ENCODE results near the gene PARP15.
"Not testable (repeated sequence)": the region's sequence is repeated elsewhere in the genome, so short reads cannot be mapped to it uniquely, and the experiment has no call there.

PARP15 gene

DNA sequence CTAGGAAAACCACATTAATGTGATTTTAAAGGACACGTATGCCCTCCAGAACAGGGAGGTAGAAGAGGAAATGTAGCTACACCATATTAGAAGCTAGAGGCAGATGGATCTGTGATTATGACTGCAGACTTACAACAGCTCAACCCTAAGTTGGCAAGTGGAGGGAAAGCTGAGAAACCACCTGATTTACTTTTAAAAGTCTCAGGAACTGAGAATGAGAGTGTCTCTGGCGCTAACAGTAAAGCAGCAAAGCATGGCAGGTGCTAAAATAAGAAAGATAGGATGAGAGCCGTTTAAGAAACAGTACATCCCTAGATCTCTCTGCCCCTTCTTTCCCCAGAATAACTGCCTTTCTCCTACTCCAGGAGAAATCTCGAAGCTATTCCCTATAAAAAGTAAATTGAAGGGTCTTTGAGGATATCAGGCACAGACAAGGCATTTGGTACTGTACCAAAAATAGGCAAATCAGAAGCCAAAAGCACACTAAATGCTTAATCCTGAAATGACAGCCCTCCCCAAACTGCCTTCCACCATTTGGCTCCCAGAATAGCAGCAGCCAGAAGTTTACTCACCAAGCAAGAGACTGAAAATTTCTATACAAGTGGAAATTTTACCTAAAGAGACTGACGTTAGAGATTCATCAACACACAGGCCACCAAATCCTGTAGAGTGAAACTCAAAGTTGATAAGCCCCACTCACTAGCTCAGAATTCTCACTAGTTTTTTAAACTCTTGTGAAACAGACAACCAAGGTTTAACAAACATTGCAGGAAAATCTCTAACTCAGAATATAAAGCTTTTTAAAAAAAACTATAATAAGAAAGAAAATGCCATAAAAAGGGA is 68.9 kb downstream of the PARP15 start:
- DNase-seq (ENCODE audit: low read depth, low spot score) = no peak
- TF ChIP-seq, protein P1, sequence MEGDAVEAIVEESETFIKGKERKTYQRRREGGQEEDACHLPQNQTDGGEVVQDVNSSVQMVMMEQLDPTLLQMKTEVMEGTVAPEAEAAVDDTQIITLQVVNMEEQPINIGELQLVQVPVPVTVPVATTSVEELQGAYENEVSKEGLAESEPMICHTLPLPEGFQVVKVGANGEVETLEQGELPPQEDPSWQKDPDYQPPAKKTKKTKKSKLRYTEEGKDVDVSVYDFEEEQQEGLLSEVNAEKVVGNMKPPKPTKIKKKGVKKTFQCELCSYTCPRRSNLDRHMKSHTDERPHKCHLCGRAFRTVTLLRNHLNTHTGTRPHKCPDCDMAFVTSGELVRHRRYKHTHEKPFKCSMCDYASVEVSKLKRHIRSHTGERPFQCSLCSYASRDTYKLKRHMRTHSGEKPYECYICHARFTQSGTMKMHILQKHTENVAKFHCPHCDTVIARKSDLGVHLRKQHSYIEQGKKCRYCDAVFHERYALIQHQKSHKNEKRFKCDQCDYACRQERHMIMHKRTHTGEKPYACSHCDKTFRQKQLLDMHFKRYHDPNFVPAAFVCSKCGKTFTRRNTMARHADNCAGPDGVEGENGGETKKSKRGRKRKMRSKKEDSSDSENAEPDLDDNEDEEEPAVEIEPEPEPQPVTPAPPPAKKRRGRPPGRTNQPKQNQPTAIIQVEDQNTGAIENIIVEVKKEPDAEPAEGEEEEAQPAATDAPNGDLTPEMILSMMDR (IDR thresholded peaks at IDR 0.05; ENCODE audit: low read depth, low read length) = no peak
- in situ Hi-C loops (cut with HindIII; ENCODE audit: low sequenced_read_pairs) = no loop called here

DNA sequence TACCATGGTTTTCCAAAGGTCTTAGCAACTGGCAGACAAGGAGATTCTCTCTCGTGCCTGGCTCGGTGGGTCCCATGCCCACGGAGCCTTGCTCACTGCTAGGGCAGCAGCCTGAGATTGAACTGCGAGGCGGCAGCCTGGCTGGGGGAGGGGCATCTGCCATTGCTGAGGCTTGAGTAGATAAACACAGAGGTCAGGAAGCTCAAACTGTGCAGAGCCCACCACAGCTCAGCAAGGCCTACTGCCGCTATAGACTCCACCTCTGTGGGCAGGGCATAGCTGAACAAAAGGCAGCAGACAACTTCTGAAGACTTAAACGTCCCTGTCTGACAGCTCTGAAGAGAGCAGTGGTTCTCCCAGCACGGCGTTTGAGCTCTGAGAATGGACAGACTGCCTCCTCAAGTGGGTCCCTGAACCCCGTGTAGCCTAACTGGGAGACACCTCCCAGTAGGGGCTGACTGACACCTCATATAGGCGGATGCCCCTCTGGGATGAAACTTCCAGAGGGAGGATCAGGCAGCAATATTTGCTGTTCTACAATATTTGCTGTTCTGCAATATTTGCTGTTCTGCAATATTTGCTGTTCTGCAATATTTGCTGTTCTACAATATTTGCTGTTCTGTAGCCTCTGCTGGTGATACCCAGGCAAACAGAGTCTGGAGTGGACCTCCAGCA is 73.9 kb downstream of the PARP15 start:
- DNase-seq (ENCODE audit: low read depth, low spot score); in situ Hi-C loops (cut with HindIII; ENCODE audit: low sequenced_read_pairs); H3K4me3 ChIP-seq (ENCODE audit: low read depth, low read length): not testable (repeated sequence)

More for the DNA sequence above, 68.9 kb downstream of the PARP15 start:
- no peak overlapping the region for H3K4me3 ChIP-seq (ENCODE audit: low read depth, low read length)

DNA sequence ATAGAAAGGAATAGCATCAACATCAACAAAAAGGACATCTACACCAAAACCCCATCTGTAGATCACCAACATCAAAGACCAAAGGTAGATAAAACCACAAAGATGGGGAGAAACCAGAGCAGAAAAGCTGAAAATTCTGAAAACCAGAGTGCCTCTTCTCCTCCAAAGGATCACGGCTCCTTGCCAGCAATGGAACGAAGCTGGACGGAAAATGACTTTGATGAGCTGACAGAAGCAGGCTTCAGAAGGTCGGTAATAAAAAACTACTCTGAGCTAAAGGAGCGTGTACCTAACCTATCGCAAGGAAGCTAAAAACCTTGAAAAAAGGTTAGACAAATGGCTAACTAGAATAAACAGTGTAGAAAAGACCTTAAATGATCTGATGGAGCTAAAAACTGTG is 74.5 kb downstream of the PARP15 start:
- H3K4me3 ChIP-seq (ENCODE audit: low read depth, low read length); in situ Hi-C loops (cut with HindIII; ENCODE audit: low sequenced_read_pairs); DNase-seq (ENCODE audit: low read depth, low spot score): not testable (repeated sequence)

DNA sequence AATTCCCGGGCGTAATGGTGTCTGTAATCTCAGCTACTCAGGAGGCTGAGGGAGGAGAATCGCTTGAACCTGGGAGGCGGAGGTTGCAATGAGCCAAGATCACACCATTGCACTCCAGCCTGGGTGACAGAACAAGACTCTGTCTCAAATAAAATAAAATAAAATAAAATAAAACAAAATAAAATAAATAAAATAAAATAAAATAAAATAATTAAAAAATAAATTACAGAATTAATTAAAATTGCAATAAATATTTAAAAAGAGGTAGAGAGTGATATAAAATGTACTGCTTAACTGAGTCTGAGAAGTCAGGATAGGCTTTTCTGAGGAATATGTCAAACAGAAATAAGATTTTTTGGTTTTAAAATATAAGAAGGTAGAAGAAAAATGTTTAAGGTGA is 80.9 kb downstream of the PARP15 start:
- DNase-seq (ENCODE audit: low read depth, low spot score); H3K4me3 ChIP-seq (ENCODE audit: low read depth, low read length); in situ Hi-C loops (cut with HindIII; ENCODE audit: low sequenced_read_pairs): not testable (repeated sequence)

DNA sequence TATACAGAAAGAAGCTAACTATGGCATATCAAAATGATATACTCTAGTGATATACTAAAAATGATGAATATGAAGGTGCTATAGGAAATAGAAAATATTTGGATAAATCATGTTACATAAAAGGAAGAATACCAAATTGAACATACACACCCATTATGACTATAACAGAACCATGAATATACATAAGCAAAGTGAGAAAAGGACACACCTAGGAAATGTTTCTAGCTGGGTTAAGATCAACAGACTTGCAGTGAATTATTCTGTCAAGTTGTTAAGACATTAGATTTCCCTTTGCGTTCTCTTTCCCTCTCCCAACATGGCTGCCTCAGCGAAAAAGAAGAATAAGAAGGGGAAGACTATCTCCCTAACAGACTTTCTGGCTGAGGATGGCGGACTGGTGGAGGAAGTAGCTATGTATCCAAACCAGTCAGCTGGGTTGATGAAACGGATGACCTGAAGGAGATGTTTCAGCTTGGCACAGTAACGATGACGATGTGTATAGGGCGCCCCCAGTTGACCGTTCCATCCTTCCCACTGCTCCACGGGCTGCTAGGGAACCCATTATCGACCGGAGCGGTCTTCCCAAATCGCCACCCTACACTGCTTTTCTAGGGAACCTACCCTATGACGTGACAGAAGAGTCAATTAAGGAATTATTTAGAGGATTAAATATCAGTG is 83.0 kb downstream of the PARP15 start:
- TF ChIP-seq, protein P1 (IDR thresholded peaks at IDR 0.05; ENCODE audit: low read depth, low read length) = no peak
- no peak for DNase-seq (ENCODE audit: low read depth, low spot score)
- no peak overlapping the region for H3K4me3 ChIP-seq (ENCODE audit: low read depth, low read length)
- in situ Hi-C loops (cut with HindIII; ENCODE audit: low sequenced_read_pairs) = no loop called here

DNA sequence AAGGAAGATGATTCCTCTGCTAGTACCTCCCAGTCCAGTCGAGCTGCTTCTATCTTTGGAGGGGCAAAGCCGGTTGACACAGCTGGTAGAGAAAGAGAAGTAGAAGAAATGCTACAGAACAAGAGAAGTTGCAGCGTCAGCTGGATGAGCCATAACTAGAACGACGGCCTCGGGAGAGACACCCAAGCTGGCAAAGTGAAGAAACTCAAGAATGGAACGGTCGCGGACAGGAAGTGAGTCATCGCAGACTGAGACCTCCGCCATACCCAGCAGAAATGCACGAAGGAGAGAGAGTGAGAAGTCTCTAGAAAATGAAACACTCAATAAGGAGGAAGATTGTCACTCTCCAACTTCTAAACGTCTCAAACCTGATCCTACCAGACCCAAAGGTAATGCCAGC is 84.2 kb downstream of the PARP15 start:
- in situ Hi-C loops (cut with HindIII; ENCODE audit: low sequenced_read_pairs) = no loop called here
- DNase-seq (ENCODE audit: low read depth, low spot score) = no peak
- H3K4me3 ChIP-seq (ENCODE audit: low read depth, low read length) = no peak overlapping the region
- TF ChIP-seq, protein P1 (IDR thresholded peaks at IDR 0.05; ENCODE audit: low read depth, low read length) = no peak

DNA sequence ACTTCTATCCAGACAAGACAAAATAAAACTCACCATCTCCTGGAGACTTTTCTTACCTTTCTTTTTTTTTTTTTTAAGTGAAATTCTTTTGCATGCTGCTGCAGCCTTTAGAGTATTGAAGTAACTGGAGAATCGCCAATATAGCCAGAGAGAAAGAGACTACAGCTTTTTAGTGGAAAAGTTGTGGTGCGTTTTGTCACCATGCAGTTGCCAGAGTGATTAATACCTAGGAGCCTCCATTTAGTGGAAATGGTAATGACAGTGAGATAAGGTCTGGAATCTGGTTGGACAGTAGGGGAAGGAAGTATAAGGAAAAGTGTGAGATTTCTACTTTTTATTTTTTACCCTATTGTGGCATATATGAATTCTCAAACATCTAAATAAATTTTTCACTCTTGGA is 85.1 kb downstream of the PARP15 start:
- in situ Hi-C loops (cut with HindIII; ENCODE audit: low sequenced_read_pairs) = no loop called here
- TF ChIP-seq, protein P1 (IDR thresholded peaks at IDR 0.05; ENCODE audit: low read depth, low read length) = no peak
- no peak for DNase-seq (ENCODE audit: low read depth, low spot score)
- no peak overlapping the region for H3K4me3 ChIP-seq (ENCODE audit: low read depth, low read length)
